Measurements from ENCODE around the gene CHTF18. TPM values are rescaled to one million over a fixed set of nuclear protein-coding genes. Genes with fewer than 3 reads are reported as not detected.

The CHTF18 gene
- total and polyA plus RNA-seq, 9 donors = 0.32 to 25.5 (median 18.7) TPM

DNA sequence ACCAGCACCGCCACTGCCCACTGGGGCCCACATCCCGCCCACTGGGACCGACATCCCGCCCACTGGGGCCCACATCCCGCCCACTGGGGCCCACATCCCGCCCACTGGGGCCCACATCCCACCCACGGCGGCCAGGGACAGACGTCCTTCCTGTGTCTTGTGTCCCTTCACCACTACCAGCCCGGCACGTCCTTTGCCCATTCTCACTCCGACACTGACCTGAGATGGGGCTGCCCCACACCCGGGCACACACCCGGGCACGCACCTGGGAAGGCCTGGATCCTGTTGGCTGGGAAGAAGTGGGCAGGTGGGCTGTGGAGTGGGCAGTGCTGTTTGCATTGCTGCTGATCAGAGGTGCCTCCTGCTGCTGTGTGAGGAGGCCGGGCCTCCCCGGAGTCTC lies 40.5 kb downstream of the CHTF18 start:
- intact Hi-C loops (cut with DNase I) = no loop called here
- TF ChIP-seq, protein P1, sequence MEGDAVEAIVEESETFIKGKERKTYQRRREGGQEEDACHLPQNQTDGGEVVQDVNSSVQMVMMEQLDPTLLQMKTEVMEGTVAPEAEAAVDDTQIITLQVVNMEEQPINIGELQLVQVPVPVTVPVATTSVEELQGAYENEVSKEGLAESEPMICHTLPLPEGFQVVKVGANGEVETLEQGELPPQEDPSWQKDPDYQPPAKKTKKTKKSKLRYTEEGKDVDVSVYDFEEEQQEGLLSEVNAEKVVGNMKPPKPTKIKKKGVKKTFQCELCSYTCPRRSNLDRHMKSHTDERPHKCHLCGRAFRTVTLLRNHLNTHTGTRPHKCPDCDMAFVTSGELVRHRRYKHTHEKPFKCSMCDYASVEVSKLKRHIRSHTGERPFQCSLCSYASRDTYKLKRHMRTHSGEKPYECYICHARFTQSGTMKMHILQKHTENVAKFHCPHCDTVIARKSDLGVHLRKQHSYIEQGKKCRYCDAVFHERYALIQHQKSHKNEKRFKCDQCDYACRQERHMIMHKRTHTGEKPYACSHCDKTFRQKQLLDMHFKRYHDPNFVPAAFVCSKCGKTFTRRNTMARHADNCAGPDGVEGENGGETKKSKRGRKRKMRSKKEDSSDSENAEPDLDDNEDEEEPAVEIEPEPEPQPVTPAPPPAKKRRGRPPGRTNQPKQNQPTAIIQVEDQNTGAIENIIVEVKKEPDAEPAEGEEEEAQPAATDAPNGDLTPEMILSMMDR (IDR thresholded peaks at IDR 0.05) = no peak
- TF ChIP-seq EP300 (IDR thresholded peaks at IDR 0.05) (no peak), POLR2A (IDR thresholded peaks at IDR 0.05) (no peak)
- Histone ChIP-seq H3K27ac (no peak overlapping the region), H3K36me3 (no peaks in the 10 kb centered on the region), H3K27me3 (no peaks in the 10 kb centered on the region), H3K9me3 (peaks cover 0 to 7% of the 10 kb centered on the region in 2 donors), H3K4me3 (no peak overlapping the region), H3K4me1 (ENCODE audit: insufficient read depth) (peaks cover 10% of the 10 kb centered on the region)
- no peak for DNase-seq
- WGBS, 3 donors = 86 to 87% (median 87%) methylated on average over 16 to 17 of the region's 17 CpGs

DNA sequence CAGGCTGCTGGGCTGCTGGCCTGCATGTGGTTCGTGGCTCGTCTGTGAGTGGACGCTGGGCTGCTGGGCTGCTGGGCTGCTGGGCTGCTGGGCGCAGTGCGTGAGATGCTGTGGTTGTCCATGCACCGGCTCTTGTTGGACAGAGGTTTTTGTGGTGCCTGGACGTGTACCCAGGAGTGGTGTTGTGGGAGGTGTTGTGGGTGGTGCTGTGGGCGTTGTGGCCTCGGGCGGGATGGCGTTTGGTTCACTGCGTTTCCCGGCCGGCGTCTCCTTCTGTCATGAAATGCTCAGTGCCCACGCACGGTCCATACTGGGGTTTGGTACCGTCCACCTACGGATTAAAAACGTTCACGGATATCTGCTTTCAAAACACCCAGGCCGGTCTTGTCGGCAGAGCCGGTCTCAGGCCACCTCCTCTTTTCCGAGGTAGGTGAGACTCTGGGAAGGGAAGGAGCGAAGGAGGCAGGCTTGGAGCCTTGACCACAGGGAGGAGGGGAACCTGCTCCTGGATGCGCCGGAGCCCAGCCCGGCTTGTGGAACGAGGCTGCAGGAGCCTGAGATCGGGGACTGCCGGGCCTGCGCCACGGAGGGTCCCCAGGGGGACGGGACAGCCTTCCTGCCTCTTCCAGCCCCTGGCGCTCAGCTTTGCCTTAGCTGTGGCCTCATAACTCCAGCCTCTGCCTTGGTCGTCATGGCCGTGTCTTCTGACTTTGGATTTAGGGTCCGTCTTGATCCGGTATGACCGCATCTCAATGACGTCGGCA lies 41.9 kb downstream of the CHTF18 start:
- no peak for DNase-seq
- H3K27me3 ChIP-seq = no peaks in the 10 kb centered on the region
- H3K9me3 ChIP-seq = peaks cover 0 to 14% of the 10 kb centered on the region in 2 donors
- H3K36me3 ChIP-seq = no peaks in the 10 kb centered on the region
- no peak overlapping the region for H3K27ac ChIP-seq
- TF ChIP-seq EP300 (IDR thresholded peaks at IDR 0.05) (no peak), POLR2A (IDR thresholded peaks at IDR 0.05) (no peak)
- TF ChIP-seq, protein P1 (IDR thresholded peaks at IDR 0.05) = no peak
- no peak overlapping the region for H3K4me3 ChIP-seq
- intact Hi-C loops (cut with DNase I) = no loop called here
- WGBS, 3 donors = 87 to 90% (median 89%) methylated on average over 43 of the region's 43 CpGs
- H3K4me1 ChIP-seq (ENCODE audit: insufficient read depth) = peaks cover 2% of the 10 kb centered on the region

DNA sequence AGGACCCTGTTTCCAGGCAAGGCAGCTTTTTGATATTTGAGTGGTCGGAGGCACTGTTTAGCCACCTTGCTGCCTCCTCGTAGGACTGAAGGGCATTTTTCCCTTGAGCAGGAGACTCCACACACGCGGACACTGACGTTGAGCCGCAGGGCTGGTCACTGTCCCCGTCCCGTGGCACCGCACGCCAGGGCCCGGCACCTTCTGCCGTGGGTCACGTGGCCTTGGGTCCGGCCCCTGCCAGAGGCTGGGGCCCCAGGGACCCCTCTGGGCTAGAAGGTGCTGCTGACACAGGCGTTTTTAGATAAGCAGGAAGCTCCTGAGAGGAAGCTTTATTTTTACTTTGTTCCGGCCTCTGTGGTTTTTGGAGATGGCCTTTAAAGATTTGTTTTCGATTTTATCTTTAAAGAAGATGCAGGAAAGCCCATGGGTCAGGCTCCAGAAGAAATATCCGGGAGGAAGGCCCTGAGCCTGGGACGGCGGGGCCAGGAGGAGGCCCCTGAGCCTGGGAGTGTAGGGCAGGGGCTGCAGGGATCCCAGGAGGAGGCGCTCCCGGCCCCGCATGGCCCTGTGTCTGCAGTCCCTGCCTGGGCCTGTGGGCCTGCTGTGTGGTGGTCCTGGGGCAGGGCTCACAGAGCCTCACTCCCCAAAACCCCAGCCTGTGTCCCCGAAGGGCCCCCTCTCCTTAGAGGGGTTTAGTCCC lies 42.6 kb downstream of the CHTF18 start:
- Histone ChIP-seq H3K4me3 (no peak overlapping the region), H3K4me1 (ENCODE audit: insufficient read depth) (no peaks in the 10 kb centered on the region), H3K36me3 (no peaks in the 10 kb centered on the region), H3K27ac (no peak overlapping the region), H3K9me3 (peaks cover 0 to 14% of the 10 kb centered on the region in 2 donors), H3K27me3 (no peaks in the 10 kb centered on the region)
- TF ChIP-seq POLR2A (IDR thresholded peaks at IDR 0.05) (no peak), EP300 (IDR thresholded peaks at IDR 0.05) (no peak)
- TF ChIP-seq, protein P1 (IDR thresholded peaks at IDR 0.05) = no peak
- DNase-seq = no peak
- intact Hi-C loops (cut with DNase I) = no loop called here
- WGBS, 3 donors = 68 to 71% (median 69%) methylated on average over 23 to 24 of the region's 24 CpGs

DNA sequence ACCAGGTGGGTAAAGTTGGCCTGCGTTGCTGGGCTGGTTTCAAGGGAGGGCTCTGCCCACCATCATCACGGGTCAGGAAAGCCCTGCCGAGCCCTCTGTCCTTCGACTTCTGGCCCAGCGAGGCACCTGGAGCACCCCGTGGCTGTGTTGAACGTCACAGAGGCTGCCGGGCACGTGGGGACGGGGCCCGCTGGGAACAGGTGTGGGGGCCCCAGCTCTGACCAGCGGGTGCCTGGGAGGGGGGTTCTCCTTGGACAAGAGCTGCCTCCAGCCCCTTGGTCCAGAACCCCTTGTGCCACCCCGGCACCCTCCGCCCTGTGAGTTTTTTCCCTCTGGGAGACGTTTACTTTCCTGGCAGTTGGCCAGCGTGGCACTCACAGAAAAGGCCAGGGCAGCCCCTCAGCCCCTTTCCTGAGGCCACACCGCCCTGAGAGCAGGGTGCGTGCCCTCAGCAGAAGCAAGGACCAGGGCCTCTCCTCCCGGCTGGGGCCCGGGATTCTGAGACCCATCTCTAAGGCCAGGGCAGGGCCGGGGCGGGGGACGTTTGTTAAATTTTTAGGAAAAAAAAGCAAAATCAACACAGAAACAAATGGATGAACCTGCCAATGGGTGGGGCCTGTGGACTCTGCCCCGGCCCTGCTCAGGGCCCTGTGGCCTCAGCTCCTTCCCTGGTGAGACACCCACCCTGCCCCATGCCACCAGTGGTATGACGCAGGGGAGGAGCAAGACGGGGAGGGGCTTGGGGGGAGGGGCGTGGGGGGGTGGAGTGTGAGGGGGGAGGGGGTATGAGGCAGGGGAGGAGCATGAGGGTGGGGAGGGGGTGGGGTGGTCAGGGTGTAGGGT lies 43.4 kb downstream of the CHTF18 start:
- H3K4me1 ChIP-seq (ENCODE audit: insufficient read depth) = no peaks in the 10 kb centered on the region
- H3K9me3 ChIP-seq = peaks cover 0 to 14% of the 10 kb centered on the region in 2 donors
- DNase-seq = no peak
- TF ChIP-seq EP300 (IDR thresholded peaks at IDR 0.05) (no peak), POLR2A (IDR thresholded peaks at IDR 0.05) (no peak)
- TF ChIP-seq, protein P1 (IDR thresholded peaks at IDR 0.05) = no peak
- H3K27ac ChIP-seq = no peak overlapping the region
- 59 to 66% (median 63%) methylated on average over 24 to 27 of the region's 27 CpGs for WGBS, 3 donors
- H3K36me3 ChIP-seq = no peaks in the 10 kb centered on the region
- intact Hi-C loops (cut with DNase I) = no loop called here
- no peak overlapping the region for H3K4me3 ChIP-seq
- H3K27me3 ChIP-seq = no peaks in the 10 kb centered on the region
